Tongue (tissue), 2 donors: ENCODE measurements around the gene LPIN1. TPM values are rescaled to one million over a fixed set of nuclear protein-coding genes. Genes with fewer than 3 reads are reported as not detected.

Source experiments
- DNase-seq: peaks from one replicate; pipeline ENCODE4 v3.0.0-alpha.2; 2015
- total RNA-seq: library from RNA; depleted of rRNA; stranded (reverse); fragments of >200 nt; gene quantifications from one replicate; pipeline ENCODE4 v1.2.3, GENCODE V29; 2014

Gene LPIN1
- total RNA-seq, 1 donor from 2014 or later, result 37.4 TPM

GRCh38 chr2:11764359-11764758 lies 17.9 kb downstream of the LPIN1 start:
- DNase-seq, result no peak

DNA sequence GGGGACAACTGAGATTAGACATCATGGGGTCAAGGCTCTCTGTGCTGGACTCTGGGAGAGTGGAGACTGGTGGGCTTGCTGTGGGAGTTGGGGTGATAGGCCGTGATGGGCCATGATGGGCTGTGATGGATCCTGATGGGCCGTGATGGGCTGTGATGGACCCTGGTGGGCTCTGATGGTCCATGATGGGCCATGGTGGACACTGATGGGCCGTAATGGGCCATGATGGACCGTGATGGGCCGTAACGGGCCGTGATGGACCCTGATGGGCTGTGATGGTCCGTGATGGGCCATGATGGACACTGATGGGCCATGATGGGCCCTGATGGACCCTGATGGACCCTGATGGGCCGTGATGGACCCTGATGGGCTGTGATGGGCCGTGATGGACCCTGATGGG lies 18.5 kb downstream of the LPIN1 start:
- no peak for DNase-seq

GRCh38 chr2:11765501-11765900 lies 19.1 kb downstream of the LPIN1 start:
- DNase-seq, result no peak

DNA sequence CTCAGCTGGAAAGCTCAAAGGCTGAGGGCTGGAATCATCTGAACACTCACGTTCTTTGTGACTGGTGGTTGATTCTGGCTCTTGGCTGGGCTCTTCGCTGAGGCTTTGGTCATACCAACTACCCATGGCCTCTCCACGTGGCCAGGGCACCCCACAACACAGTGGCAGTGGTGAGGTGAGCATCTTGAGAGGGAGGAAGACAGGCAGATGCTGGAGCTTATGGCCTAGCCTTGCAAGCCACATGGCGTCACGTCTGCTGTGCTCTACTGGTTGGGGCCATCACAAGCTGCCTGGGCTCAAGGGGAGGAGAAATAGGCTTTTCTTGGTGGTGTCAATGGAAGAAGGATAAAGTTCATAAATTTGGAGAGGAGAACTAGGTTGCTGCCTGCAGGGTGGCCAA lies 19.6 kb downstream of the LPIN1 start:
- DNase-seq, result no peak

DNA sequence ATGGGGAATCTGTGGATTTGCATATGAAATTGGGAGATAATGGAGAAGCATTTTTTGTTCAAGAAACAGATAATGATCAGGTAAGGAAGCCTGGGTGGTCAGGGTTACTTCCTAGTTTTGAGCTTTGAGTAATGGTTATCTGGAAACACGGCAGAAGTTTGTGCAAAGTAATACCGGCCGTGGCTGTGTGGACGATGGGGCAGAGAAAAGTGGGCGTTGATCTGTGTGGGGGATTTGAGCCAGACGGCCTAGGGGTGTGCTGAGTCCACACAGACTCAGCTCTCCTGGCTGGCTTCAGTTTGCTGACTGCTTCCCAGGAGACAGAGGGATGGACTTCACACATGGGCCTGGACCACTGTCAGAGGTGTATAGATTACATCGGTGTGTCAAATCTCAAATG lies 21.3 kb downstream of the LPIN1 start:
- DNase-seq, result no peak

DNA sequence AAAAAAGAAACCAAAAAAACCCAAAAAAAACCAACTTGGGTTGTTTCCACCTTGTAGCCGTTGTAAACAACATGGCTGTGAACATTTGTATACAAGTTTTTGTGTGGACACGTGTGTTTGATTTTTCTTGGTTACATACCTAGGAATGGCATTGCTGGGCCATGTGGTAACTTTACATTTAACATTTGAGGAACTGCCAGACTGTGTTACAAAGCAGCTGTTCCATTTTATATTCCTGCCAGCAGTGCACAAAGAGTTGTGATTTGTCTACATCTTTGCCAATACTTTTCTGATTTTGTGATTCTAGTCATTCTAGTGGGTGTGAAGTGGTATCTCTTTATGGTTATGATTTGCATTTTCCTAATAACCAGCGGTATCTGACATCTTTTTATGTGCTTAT lies 22.5 kb downstream of the LPIN1 start:
- no peak for DNase-seq

- DNase-seq, result no peak
These were observed 23.1 kb downstream of the LPIN1 start for GRCh38 chr2:11769516-11769915.

DNA sequence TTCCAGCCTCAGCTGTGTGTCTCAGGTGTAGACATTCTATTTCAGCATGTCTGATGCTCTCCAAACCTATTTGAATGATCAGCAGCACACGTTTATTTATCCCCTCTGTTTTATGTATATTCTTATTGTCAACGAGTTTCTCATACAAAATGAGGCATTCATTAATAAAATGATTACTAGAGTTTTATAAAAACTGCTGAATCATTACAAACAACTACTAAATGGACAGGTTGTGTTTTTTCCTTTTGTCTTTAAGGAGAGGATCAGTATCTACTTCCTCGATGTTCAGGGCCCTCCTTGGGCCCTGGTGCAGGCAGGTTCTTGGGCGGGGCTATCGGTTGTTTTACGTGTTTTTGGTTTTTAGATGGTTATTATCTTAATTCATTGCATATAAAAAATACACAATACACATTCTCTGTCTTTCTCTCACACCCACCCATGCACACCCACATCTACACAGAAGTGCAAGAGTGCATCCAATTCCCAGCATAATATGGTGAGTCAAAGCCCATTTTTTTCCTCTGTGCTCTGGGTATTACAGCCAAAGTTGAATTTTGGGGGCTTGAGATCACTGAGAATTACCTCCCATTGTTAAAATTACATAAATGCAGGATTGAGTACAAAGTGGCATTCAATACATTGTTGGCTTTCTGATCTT lies 24.2 kb downstream of the LPIN1 start:
- no peak for DNase-seq

- DNase-seq, result no peak
These were observed 25.7 kb downstream of the LPIN1 start for GRCh38 chr2:11771971-11772615.

DNA sequence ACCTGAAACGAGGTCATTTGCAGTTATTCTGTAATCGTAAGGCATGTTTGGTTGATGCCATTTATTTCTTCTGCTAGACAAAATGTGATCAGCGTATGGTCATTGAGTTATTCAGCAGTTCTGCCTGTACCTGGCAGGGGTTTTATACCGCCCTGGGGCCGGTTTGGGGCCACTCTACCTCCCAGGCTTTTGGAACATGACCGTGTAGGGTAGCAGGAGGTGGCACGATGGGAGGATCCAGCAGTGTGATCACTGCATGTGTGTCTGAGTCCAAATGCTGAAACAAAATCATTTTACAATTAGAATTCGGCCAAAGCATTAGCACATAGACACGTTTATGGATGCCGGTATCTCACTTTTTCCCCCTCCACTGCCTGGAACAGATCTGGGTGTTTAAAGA lies 26.7 kb downstream of the LPIN1 start:
- no peak for DNase-seq

GRCh38 chr2:11773747-11774525 lies 27.5 kb downstream of the LPIN1 start:
- DNase-seq, result no peak

DNA sequence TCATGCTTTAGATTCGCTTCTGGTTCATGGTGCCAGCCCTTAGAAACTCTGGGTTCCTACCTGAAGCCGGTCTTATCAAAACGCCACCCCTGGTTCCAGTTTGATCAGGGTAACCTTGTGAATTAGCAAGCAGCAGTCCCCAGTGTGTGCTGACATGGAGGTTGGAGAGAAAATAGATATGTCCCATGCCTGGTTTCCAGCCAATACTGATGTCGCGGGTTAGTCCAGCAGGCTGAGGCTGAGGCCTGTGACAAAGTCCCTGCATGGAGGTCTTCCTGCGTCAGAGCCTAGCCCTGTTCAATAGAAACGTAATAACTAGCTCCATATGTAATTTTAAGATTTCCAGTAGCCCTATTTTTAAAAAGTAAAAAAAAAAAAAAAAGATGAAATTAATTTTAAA lies 28.2 kb downstream of the LPIN1 start:
- DNase-seq, result no peak

DNA sequence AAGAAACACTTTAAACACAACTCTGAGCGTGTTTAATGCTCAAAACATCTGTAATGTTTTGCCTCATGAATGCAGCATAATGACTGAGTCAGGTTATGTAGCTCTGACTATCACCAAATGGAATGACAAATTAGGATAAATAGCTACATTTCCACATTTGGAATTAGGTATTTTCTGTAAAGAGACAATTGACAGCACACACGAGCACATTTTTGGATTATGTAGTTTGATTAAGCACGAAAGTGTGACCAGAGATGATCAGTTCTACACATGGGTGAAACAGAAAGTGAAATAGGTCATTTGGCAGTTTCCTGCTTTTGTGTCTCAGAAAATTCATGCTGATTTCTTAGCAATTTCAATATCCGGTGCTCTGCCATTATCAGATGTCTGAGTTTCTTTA lies 29.0 kb downstream of the LPIN1 start:
- no peak for DNase-seq

- DNase-seq, result no peak
These were observed 30.8 kb downstream of the LPIN1 start for GRCh38 chr2:11777066-11777782.

DNA sequence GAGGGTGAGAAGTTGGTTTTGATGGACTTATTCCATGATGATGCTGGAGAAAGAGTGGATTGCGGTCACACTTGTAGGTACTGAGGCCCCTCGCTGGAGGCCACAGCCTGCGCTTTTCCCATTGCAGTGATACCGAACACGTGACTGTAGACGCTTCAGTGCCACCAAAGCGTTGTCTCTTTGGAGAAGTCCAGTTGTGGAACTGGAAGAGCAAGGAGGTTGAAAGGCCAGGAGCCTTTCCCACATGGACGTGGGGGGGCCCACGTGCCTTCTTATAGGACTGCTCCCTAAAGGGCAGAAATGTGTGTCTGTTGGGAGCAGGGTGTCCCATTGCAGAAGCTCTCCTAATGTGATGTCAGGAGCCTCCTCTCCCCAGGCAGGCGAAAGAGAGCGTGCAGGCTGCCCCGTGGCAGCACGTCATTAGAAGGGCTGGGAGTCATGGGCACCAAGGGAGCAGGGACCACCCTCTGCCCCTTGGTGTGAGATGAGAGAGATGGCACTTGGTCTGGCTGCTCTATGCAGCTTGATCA lies 31.5 kb downstream of the LPIN1 start:
- DNase-seq, result no peak

DNA sequence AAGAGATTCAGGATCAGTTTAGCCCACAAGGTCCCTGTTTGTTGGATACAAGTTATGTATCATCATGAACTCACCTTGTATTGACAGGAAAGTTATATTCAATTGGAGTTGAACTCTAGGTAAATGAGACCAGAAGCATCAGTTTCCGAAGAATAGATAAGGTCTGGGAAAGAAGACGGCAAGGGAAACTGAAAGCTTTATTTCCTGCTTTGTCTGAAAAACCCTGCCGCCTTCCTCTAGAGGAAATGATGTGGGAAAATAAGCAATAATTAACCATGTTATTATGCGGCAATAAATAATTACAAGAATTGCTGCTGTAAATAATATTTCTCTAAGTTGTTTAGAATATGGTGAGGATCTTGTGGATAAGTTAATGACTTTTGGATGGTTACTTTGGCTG lies 32.0 kb downstream of the LPIN1 start:
- no peak for DNase-seq

GRCh38 chr2:11778923-11779757 lies 32.7 kb downstream of the LPIN1 start:
- peak; percentile 88 for DNase-seq

GRCh38 chr2:11781602-11782001 lies 35.2 kb downstream of the LPIN1 start:
- DNase-seq, result no peak

DNA sequence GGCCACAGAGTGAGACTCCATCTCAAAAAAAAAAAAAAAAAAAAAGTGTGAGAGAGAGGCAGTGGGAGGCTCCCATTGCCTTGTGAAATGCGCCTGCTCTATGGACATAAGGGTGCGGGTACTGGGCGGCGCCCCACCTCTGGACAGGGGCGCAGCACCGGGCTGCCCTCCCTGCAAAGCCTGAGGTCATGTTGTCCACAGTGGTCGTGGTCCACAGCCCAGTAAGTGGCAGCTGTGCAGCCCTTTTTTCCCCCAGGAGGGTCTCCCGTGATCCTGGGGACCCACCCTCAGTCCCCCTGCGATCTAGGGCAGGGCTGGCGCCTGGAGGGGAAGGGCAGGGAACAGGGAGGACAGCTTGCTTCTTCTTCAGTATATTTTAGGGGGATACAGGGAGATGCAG lies 37.8 kb downstream of the LPIN1 start:
- no peak for DNase-seq

DNA sequence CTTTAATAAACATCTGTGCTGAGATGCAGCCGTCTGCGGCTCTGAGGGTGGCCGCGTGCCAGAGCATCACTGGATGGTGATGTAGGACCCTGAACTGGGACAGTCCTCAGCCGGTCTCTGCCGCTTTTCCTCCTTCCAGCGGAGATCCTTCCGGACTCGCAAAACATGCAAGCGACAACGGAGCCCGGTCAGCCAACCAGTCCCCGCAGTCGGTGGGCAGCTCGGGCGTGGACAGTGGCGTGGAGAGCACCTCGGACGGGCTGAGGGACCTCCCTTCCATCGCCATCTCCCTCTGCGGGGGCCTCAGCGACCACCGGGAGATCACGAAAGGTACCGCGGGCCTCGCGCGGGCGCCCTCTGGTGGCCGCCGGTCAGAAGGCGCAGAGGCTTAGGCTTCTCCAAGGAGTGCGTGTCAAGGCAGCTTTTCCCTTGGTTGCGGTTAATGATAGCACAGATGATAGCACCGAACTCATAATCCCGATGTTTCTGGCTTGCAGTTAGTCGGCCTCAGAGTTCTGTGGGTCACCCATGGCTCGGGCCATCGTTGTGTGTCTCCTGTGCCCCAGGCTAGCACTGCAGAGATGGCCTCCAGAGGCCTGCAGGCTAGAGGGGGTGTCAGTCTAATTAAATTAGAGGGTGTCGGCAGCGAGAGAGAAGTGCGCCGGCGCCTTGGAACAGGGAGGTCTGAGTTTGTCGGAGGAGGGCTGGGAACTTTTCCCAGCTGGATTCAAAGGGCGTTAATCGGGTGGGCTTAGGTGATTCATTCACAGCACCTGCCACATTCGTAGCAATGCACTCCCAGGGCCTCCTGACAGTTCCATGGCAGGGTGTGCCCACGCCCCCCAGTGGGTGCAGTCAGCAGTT lies 38.5 kb downstream of the LPIN1 start:
- peak; percentile 66 for DNase-seq

DNA sequence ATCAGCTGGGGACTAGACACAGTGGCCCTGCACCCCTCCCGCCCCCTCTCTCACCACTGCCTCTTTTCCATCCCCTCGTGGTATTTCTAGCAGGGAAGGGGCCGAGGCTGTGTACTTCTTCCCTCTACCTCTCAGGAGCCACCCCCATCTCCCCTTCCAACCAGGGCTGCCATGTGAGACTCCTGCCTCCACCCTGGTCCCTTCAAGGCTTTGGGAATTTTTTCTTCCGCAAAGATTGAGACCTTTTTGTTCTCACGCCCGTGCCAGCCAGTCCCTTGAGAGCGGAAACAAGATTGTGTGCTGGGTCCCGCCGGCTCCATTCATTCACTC lies 39.1 kb downstream of the LPIN1 start:
- DNase-seq, result no peak
